ENCODE results near the gene NAV3.

- TF ChIP-seq POLR2A (IDR thresholded peaks at IDR 0.05): no peak
- TF ChIP-seq CTCF (IDR thresholded peaks at IDR 0.05): no peak
These were observed 405.6 kb downstream of the NAV3 start for GRCh38 chr12:78236264-78236663.

Measured in body of pancreas (tissue), 4 donors.